ENCODE results near the gene NHP2.
A peak's percentile ranks its signal among the peaks of the same experiment; 100 is the strongest.

NHP2 gene

DNA sequence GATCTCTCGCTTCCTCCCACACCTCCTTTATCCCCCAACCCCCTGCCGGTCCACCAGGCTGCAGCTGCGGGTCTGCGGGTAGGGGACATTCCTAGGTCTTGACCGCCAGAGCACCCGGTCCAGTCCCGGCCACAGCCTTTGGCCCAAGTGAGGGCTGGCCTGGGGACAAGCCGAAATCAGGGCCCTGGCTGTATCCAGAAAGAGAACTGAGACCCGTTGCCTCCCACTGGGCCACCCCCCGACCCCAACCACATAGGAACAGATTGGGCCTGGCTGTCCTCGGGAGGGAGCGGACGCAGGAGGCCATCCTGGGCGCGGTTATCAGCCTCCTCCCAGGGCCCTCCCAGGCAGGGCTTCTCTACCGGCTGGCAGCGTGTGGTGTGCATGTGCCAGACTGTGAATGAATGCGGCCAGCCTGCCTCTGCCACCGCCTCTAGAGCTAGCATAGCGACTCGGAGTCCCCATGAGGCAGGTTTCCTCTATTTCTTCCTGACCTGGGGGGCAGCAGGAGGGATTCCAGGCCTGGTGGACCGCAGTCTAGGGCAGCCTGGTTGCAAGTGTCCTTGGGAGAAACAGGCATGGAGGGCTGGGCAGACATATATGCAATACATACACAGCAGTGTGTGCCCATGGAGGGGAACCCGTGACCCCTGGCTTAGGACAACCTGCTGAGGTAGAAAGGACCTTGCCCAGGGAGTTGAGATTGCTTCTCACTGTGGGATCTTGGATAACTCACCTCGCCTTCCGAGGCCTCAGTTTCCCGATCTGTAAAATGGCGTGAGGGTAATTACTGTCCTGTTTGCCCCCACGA, 39.2 kb downstream of the NHP2 start:
- Histone ChIP-seq H3K9ac (ENCODE audit: low read depth, low read length) (peak overlapping the region; percentile 15; the same call in 1 of the 2 replicates), H3K27me3 (ENCODE audit: insufficient read depth, low read length, poor library complexity) (peaks cover 50% of the 10 kb centered on the region), H3K27ac (ENCODE audit: low read length) (no peak overlapping the region), H3K4me3 (ENCODE audit: low read depth in 1 of 2, low read length in 2 of 2) (peak overlapping the region in 1 of 2 experiments; percentile 50; a peak in 2 of 4 replicates), H4K20me1 (ENCODE audit: insufficient read depth, low read length) (peaks cover 7% of the 10 kb centered on the region; the same call in 1 of the 2 replicates), H3K79me2 (ENCODE audit: insufficient read depth, low read length) (no peaks in the 10 kb centered on the region), H3K4me2 (ENCODE audit: insufficient read depth, low read length) (peak overlapping the region; percentile 65), H3K36me3 (ENCODE audit: insufficient read depth, low read length) (no peaks in the 10 kb centered on the region), H3K9me3 (ENCODE audit: insufficient read depth, low read length, severe bottlenecking) (peaks cover 5% of the 10 kb centered on the region), H2AFZ (ENCODE audit: low read depth, low read length) (no peak overlapping the region), H3K4me1 (ENCODE audit: insufficient read depth, low read length) (peaks cover 44% of the 10 kb centered on the region)
- TF ChIP-seq CTCF (IDR thresholded peaks at IDR 0.05; ENCODE audit: borderline replicate concordance, extremely low read depth, low read length, poor library complexity, severe bottlenecking) (no peak), EZH2 (IDR thresholded peaks at IDR 0.05; ENCODE audit: borderline replicate concordance, low read depth, low read length, severe bottlenecking) (peak; percentile 88)
- no peak for ATAC-seq (ENCODE audit: insufficient read depth, low read depth)
- DNase-seq, result no peak

GRCh38 chr5:178113841-178114324, 39.8 kb downstream of the NHP2 start:
- peaks cover 44% of the 10 kb centered on the region for H3K4me1 ChIP-seq (ENCODE audit: insufficient read depth, low read length)
- no peak overlapping the region for H2AFZ ChIP-seq (ENCODE audit: low read depth, low read length)
- H4K20me1 ChIP-seq (ENCODE audit: insufficient read depth, low read length), result peaks cover 7% of the 10 kb centered on the region
- no peaks in the 10 kb centered on the region for H3K36me3 ChIP-seq (ENCODE audit: insufficient read depth, low read length)
- no peak for TF ChIP-seq CTCF (IDR thresholded peaks at IDR 0.05; ENCODE audit: borderline replicate concordance, extremely low read depth, low read length, poor library complexity, severe bottlenecking)
- peak overlapping the region; percentile 65 for H3K4me2 ChIP-seq (ENCODE audit: insufficient read depth, low read length)
- peak overlapping the region; percentile 15; the same call in 1 of the 2 replicates for H3K9ac ChIP-seq (ENCODE audit: low read depth, low read length)
- H3K27me3 ChIP-seq (ENCODE audit: insufficient read depth, low read length, poor library complexity), result peaks cover 50% of the 10 kb centered on the region
- peak overlapping the region in 1 of 2 experiments; percentile 50; a peak in 2 of 4 replicates for H3K4me3 ChIP-seq (ENCODE audit: low read depth in 1 of 2, low read length in 2 of 2)
- peaks cover 5% of the 10 kb centered on the region for H3K9me3 ChIP-seq (ENCODE audit: insufficient read depth, low read length, severe bottlenecking)
- ATAC-seq (ENCODE audit: insufficient read depth, low read depth) (no peak), DNase-seq (no peak)
- H3K79me2 ChIP-seq (ENCODE audit: insufficient read depth, low read length), result no peaks in the 10 kb centered on the region
- no peak overlapping the region for H3K27ac ChIP-seq (ENCODE audit: low read length)

GRCh38 chr5:178113141-178113787, 40.4 kb downstream of the NHP2 start, which contains the start of gene N4BP3:
TSS of gene N4BP3 (plus strand) at chr5:178113532. CDS start at chr5:178119584, 6,052 bp downstream.
- no peak within 1 kb of the TSS for H3K27ac ChIP-seq (ENCODE audit: low read length)
- TF ChIP-seq CTCF (IDR thresholded peaks at IDR 0.05; ENCODE audit: borderline replicate concordance, extremely low read depth, low read length, poor library complexity, severe bottlenecking), result no peak
- peak; percentile 69 for TF ChIP-seq EZH2 (IDR thresholded peaks at IDR 0.05; ENCODE audit: borderline replicate concordance, low read depth, low read length, severe bottlenecking)
- peaks cover 44% of the 10 kb centered on the region for H3K4me1 ChIP-seq (ENCODE audit: insufficient read depth, low read length)
- DNase-seq (peak; percentile 71), ATAC-seq (ENCODE audit: insufficient read depth, low read depth) (peak; percentile 76)
- peak within 1 kb of the TSS; percentile 65 for H3K4me2 ChIP-seq (ENCODE audit: insufficient read depth, low read length)
- H3K9ac ChIP-seq (ENCODE audit: low read depth, low read length), result peak within 1 kb of the TSS; percentile 15; the same call in 1 of the 2 replicates
- H2AFZ ChIP-seq (ENCODE audit: low read depth, low read length), result no peak within 1 kb of the TSS
- H3K9me3 ChIP-seq (ENCODE audit: insufficient read depth, low read length, severe bottlenecking), result peaks cover 5% of the 10 kb centered on the region
- peaks cover 50% of the 10 kb centered on the region for H3K27me3 ChIP-seq (ENCODE audit: insufficient read depth, low read length, poor library complexity)
- peaks cover 10% of the 10 kb centered on the region for H4K20me1 ChIP-seq (ENCODE audit: insufficient read depth, low read length)
- H3K4me3 ChIP-seq (ENCODE audit: low read depth in 1 of 2, low read length in 2 of 2), result peak within 1 kb of the TSS in 1 of 2 experiments; percentile 50; a peak in 2 of 4 replicates
- no peaks in the 10 kb centered on the region for H3K79me2 ChIP-seq (ENCODE audit: insufficient read depth, low read length)
- H3K36me3 ChIP-seq (ENCODE audit: insufficient read depth, low read length), result no peaks in the 10 kb centered on the region

Data from DND-41 (cell line).